H1 (cell line): ENCODE measurements around the gene KPNA3. TPM values are rescaled to one million over a fixed set of nuclear protein-coding genes. Genes with fewer than 3 reads are reported as not detected.

Experiments
- CTCF ChIA-PET: fragments of 300-600 bp; sonication (Branson Sonifier 250); formaldehyde crosslinking; loops from one replicate; lab custom pipeline; 2021; ENCODE audit not compliant: partially characterized antibody; lab: Charles Lee
- POLR2A ChIA-PET: fragments of 300-600 bp; sonication (Branson Sonifier 250); formaldehyde crosslinking; loops from one replicate; lab custom pipeline; 2021; ENCODE audit warnings: inconsistent platforms; ENCODE audit not compliant: partially characterized antibody; lab: Charles Lee
- DNase-seq, 2 experiments: peaks; one replicate each; pipeline versions ENCODE4 v3.0.0 to v3.0.0-alpha.2; 2010 to 2022; ENCODE audit warnings: low spot score in 2 of 2, low read depth in 1 of 2, mixed read lengths in 1 of 2
- FAIRE-seq: peaks from 2 replicates; lab custom pipeline; 2011; peaks lifted over from hg19 to GRCh38; lab: Jason Lieb, UNC
- H2AFZ ChIP-seq: 2 replicates; pipeline ENCODE4 v1.8.1; 2012; ENCODE audit warnings: low read length, inconsistent platforms
- H2AK5ac ChIP-seq: 2 replicates; pipeline ENCODE4 v1.6.1; 2013; ENCODE audit warnings: low read depth, low read length
- H2BK120ac ChIP-seq: replicated peaks from 2 replicates; pipeline ENCODE3; 2013; ENCODE audit warnings: low read depth, low read length, inconsistent platforms
- H2BK12ac ChIP-seq: 2 replicates; pipeline ENCODE4 v1.6.1; 2013; ENCODE audit warnings: low read depth, low read length
- H2BK15ac ChIP-seq: 2 replicates; pipeline ENCODE4 v1.6.1; 2013; ENCODE audit warnings: low read length
- H2BK20ac ChIP-seq: 2 replicates; pipeline ENCODE4 v1.6.1; 2013; ENCODE audit warnings: low read length
- H2BK5ac ChIP-seq: 2 replicates; pipeline ENCODE4 v1.6.1; 2013; ENCODE audit warnings: low read depth, low read length
- H3K14ac ChIP-seq: 2 replicates; pipeline ENCODE4 v1.6.1; 2013; ENCODE audit warnings: inconsistent platforms; ENCODE audit not compliant: insufficient read length
- H3K18ac ChIP-seq: 2 replicates; pipeline ENCODE4 v1.6.1; 2013; ENCODE audit warnings: low read length; ENCODE audit errors: extremely low read depth
- H3K23ac ChIP-seq: 2 replicates; pipeline ENCODE4 v1.6.1; 2013; ENCODE audit warnings: inconsistent platforms; ENCODE audit not compliant: insufficient read length
- H3K23me2 ChIP-seq: 2 replicates; pipeline ENCODE4 v1.6.1; 2013; ENCODE audit warnings: low read depth, low read length
- H3K27ac ChIP-seq: 2 replicates; pipeline ENCODE4 v1.6.1; 2011; ENCODE audit warnings: low read depth, low read length, inconsistent platforms
- H3K27me3 ChIP-seq, 4 experiments: replicated peaks in 1 of 4; 1 replicate in 1 of 4; 2 replicates in 3 of 4; pipeline versions ENCODE4 v1.6.1 to v1.8.1; 2011 to 2013; ENCODE audit warnings: low read length in 3 of 4, mild to moderate bottlenecking in 3 of 4, inconsistent platforms in 2 of 4, mixed read lengths in 2 of 4, moderate library complexity in 1 of 4; ENCODE audit not compliant: control insufficient read depth in 3 of 4, insufficient read depth in 3 of 4; ENCODE audit errors: extremely low read depth in 1 of 4
- H3K36me3 ChIP-seq, 4 experiments: 2 replicates each; pipeline versions ENCODE4 v1.6.1 to v1.8.1; 2011 to 2013; ENCODE audit warnings: mild to moderate bottlenecking in 4 of 4, low read length in 3 of 4, moderate library complexity in 2 of 4, control low read depth in 1 of 4, inconsistent platforms in 1 of 4; ENCODE audit not compliant: insufficient read depth in 4 of 4, control insufficient read depth in 2 of 4
- H3K4ac ChIP-seq: replicated peaks from 2 replicates; pipeline ENCODE3; 2013; ENCODE audit warnings: low read length, low read depth, mixed read lengths, inconsistent platforms; ENCODE audit not compliant: insufficient read length
- H3K4me1 ChIP-seq, 4 experiments: replicated peaks in 1 of 4; 1 replicate in 1 of 4; 2 replicates in 3 of 4; pipeline versions ENCODE4 v1.6.1 to v1.8.1; 2011 to 2013; ENCODE audit warnings: low read length in 3 of 4, inconsistent platforms in 2 of 4, mixed read lengths in 1 of 4; ENCODE audit not compliant: insufficient read depth in 4 of 4, control insufficient read depth in 3 of 4
- H3K4me2 ChIP-seq, 2 experiments: 2 replicates each; pipeline versions ENCODE4 v1.6.1 to v1.8.1; 2011 to 2013; ENCODE audit warnings: low read depth in 2 of 2, low read length in 2 of 2, control low read depth in 1 of 2, inconsistent platforms in 1 of 2, mild to moderate bottlenecking in 1 of 2; ENCODE audit not compliant: insufficient read depth in 1 of 2
- H3K4me3 ChIP-seq, 4 experiments: fragments of 200-600, 300-600 bp in 1 of 4; sonication (generic), shearing (Covaris generic), sonication (Bioruptor Twin) in 1 of 4; 2 replicates each; pipeline versions ENCODE4 v1.5.1 to v1.8.1; 2011 to 2016; ENCODE audit warnings: low read length in 4 of 4, low read depth in 3 of 4, control low read depth in 2 of 4, inconsistent platforms in 2 of 4, mild to moderate bottlenecking in 2 of 4, mixed read lengths in 1 of 4, moderate library complexity in 1 of 4; ENCODE audit not compliant: insufficient read depth in 2 of 4; ENCODE audit errors: extremely low read depth in 1 of 4
- H3K56ac ChIP-seq: replicated peaks from 2 replicates; pipeline ENCODE3; 2013; ENCODE audit warnings: low read depth, mild to moderate bottlenecking, mixed read lengths, low read length, inconsistent platforms; ENCODE audit not compliant: insufficient read length
- H3K79me1 ChIP-seq: 2 replicates; pipeline ENCODE4 v1.6.1; 2013; ENCODE audit warnings: low read depth, low read length, control low read depth
- H3K79me2 ChIP-seq, 2 experiments: 2 replicates each; pipeline versions ENCODE4 v1.6.1 to v1.8.1; 2012 to 2013; ENCODE audit warnings: low read length in 2 of 2, mild to moderate bottlenecking in 2 of 2, inconsistent platforms in 1 of 2; ENCODE audit not compliant: insufficient read depth in 2 of 2, control insufficient read depth in 1 of 2
- H3K9ac ChIP-seq, 4 experiments: replicated peaks in 1 of 4; 1 replicate in 1 of 4; 2 replicates in 3 of 4; pipeline versions ENCODE4 v1.6.1 to v1.8.1; 2011 to 2013; ENCODE audit warnings: low read depth in 3 of 4, low read length in 3 of 4, control low read depth in 2 of 4, mild to moderate bottlenecking in 2 of 4, moderate library complexity in 2 of 4, inconsistent platforms in 1 of 4; ENCODE audit errors: extremely low read depth in 1 of 4
- H3K9me3 ChIP-seq, 2 experiments: 2 replicates each; pipeline versions ENCODE4 v1.6.1 to v1.8.1; 2012 to 2013; ENCODE audit warnings: mild to moderate bottlenecking in 2 of 2, moderate library complexity in 2 of 2, control low read depth in 1 of 2, inconsistent platforms in 1 of 2, low read depth in 1 of 2, low read length in 1 of 2, mixed read lengths in 1 of 2; ENCODE audit not compliant: insufficient read depth in 2 of 2
- H4K20me1 ChIP-seq, 2 experiments: replicated peaks in 1 of 2; 2 replicates each; pipeline versions ENCODE3 to v1.8.1; 2011 to 2013; ENCODE audit warnings: inconsistent platforms in 2 of 2, low read length in 2 of 2, mild to moderate bottlenecking in 1 of 2; ENCODE audit not compliant: insufficient read depth in 2 of 2, control insufficient read depth in 1 of 2
- H4K5ac ChIP-seq: 2 replicates; pipeline ENCODE4 v1.6.1; 2013; ENCODE audit warnings: low read length, low read depth, mixed read lengths, inconsistent platforms; ENCODE audit not compliant: insufficient read length
- H4K8ac ChIP-seq: 2 replicates; pipeline ENCODE4 v1.8.0; 2013; ENCODE audit warnings: mild to moderate bottlenecking, moderate library complexity, low read length, inconsistent platforms; ENCODE audit not compliant: insufficient read depth; ENCODE audit errors: extremely low read depth
- H4K91ac ChIP-seq: replicated peaks from 2 replicates; pipeline ENCODE3; 2013; ENCODE audit warnings: low read length, mixed read lengths, inconsistent platforms; ENCODE audit not compliant: insufficient read length
- ATF2 ChIP-seq: IDR thresholded peaks from 2 replicates; pipeline ENCODE4 v1.6.1; 2012; ENCODE audit warnings: low read length, inconsistent platforms
- CEBPB ChIP-seq: IDR thresholded peaks from 2 replicates; pipeline ENCODE4 v1.6.1; 2012; ENCODE audit warnings: low read depth, low read length
- CHD1 ChIP-seq: IDR thresholded peaks from 2 replicates; pipeline ENCODE4 v1.6.1; 2012; ENCODE audit warnings: low read depth, low read length, improper control_type of control experiment
- FOSL1 ChIP-seq: IDR thresholded peaks from 2 replicates; pipeline ENCODE4 v1.6.1; 2011; ENCODE audit warnings: mild to moderate bottlenecking, low read depth, low read length, moderate library complexity; ENCODE audit not compliant: insufficient read depth
- GABPA ChIP-seq: IDR thresholded peaks from 2 replicates; pipeline ENCODE4 v1.6.1; 2011; ENCODE audit warnings: mild to moderate bottlenecking, low read length, moderate library complexity, borderline replicate concordance; ENCODE audit not compliant: insufficient read depth
- POLR2A ChIP-seq, 2 experiments: IDR thresholded peaks; 1 replicate in 1 of 2; 2 replicates in 1 of 2; pipeline ENCODE4 v1.6.1; 2011; ENCODE audit warnings: low read depth in 2 of 2, low read length in 2 of 2, mild to moderate bottlenecking in 2 of 2; ENCODE audit errors: control extremely low read depth in 1 of 2
- POLR2AphosphoS5 ChIP-seq: IDR thresholded peaks from 2 replicates; pipeline ENCODE4 v1.6.1; 2011; ENCODE audit warnings: low read depth, low read length
- SAP30 ChIP-seq: fragments of 300-600 bp; sonication (generic); IDR thresholded peaks from 2 replicates; pipeline ENCODE4 v1.7.1; 2012; ENCODE audit warnings: low read length, moderate library complexity, mild to moderate bottlenecking, inconsistent platforms; ENCODE audit not compliant: insufficient read depth, insufficient replicate concordance
- SP1 ChIP-seq: IDR thresholded peaks from 2 replicates; pipeline ENCODE4 v1.6.1; 2011; ENCODE audit warnings: low read depth, low read length
- TAF1 ChIP-seq: IDR thresholded peaks from 2 replicates; pipeline ENCODE4 v1.6.1; 2011; ENCODE audit warnings: mild to moderate bottlenecking, low read depth, low read length
- WGBS, 2 experiments: shearing (Covaris generic) in 1 of 2; methylation state at CpG; one replicate each; pipeline versions ENCODE4 v1.1.6 to v1.1.7; 2013 to 2015; ENCODE audit warnings: low lambda C conversion rate in 2 of 2, mixed read lengths in 2 of 2, inconsistent platforms in 1 of 2, low coverage in 1 of 2, missing lambda C conversion rate in 1 of 2; ENCODE audit not compliant: insufficient replicate concordance in 2 of 2, insufficient coverage in 1 of 2, insufficient read length in 1 of 2; ENCODE audit errors: extremely low coverage in 1 of 2, missing lambda C conversion rate in 1 of 2; 5-methylcytosine and 5-hydroxymethylcytosine counted together
- polyA plus RNA-seq, 7 experiments: library from polyadenylated mRNA; depleted of rRNA in 3 of 7; stranded (reverse) in 5 of 7; unstranded in 2 of 7; fragments of >200 nt in 5 of 7; fragments of 200-250 nt in 2 of 7; gene quantifications; 1 replicate in 5 of 7; 2 replicates in 1 of 7; 4 replicates in 1 of 7; pipeline versions ENCODE4 v1.2.1 to v1.2.3, GENCODE V29; 2011 to 2013; ENCODE audit warnings: missing spikeins in 2 of 7, mixed read lengths in 2 of 7
- total RNA-seq: library from RNA; stranded (reverse); fragmentation: NEBNext Ultra II Directional; extraction: Animal tissue kit (Norgen Biotek cat#: 25700); gene quantifications from 2 replicates; pipeline ENCODE4 v1.2.1, GENCODE V29; 2021

The KPNA3 gene
- total and polyA plus RNA-seq, 2 of the 8 experiments (the other 6 are each of a cell fraction or from before 2014, with no cell fraction given): 21.4 to 63.2 TPM

GRCh38 chr13:49733181-49733951 is 59.1 kb downstream of the KPNA3 start:
- Histone ChIP-seq H2BK5ac (no peak overlapping the region), H3K79me2 (no peaks in the 10 kb centered on the region), H3K18ac (no peak overlapping the region), H3K14ac (no peak overlapping the region), H3K27ac (no peak overlapping the region), H3K23ac (no peak overlapping the region), H3K23me2 (no peaks in the 10 kb centered on the region), H2BK15ac (no peak overlapping the region), H3K9me3 (no peaks in the 10 kb centered on the region), H2AFZ (no peak overlapping the region), H3K56ac (no peak overlapping the region), H2AK5ac (no peak overlapping the region), H3K79me1 (no peaks in the 10 kb centered on the region), H4K8ac (peak overlapping the region; percentile 35; the same call in 1 of the 2 replicates), H3K27me3 (no peaks in the 10 kb centered on the region), H3K4ac (no peak overlapping the region), H2BK12ac (no peak overlapping the region), H4K91ac (no peak overlapping the region), H3K36me3 (peaks cover 0 to 24% (median 5%) of the 10 kb centered on the region in 4 experiments; a peak in 4 of 8 replicates), H2BK120ac (no peak overlapping the region), H3K4me1 (no peaks in the 10 kb centered on the region), H4K20me1 (peaks cover 0 to 2% of the 10 kb centered on the region in 2 experiments), H4K5ac (no peak overlapping the region), H3K4me3 (no peak overlapping the region), H3K4me2 (no peak overlapping the region), H2BK20ac (no peak overlapping the region), H3K9ac (no peak overlapping the region; a peak in 1 of 7 replicates)
- no peak for DNase-seq
- ChIA-PET CTCF (interaction anchor here (0.6 to 1.1 kb wide), 2 partner anchors 63 to 84 kb away, joined by 3 read pairs; no protein-coding TSS in a partner anchor), POLR2A (interaction anchor here (1.2 kb wide), 1 partner anchor 59 kb away, joined by 6 read pairs; the partner anchor contains the start of gene KPNA3)
- FAIRE-seq: no peak
- 93% methylated on average over 12 of the region's 12 CpGs; no CpG with 5 or more reads in 1 of the 2 experiments for WGBS, 2 experiments
- TF ChIP-seq SAP30: no peak
- TF ChIP-seq SP1: no peak
- no peak for TF ChIP-seq CHD1
- TF ChIP-seq POLR2AphosphoS5: no peak
- no peak for TF ChIP-seq GABPA
- no peak for TF ChIP-seq FOSL1
- TF ChIP-seq TAF1: no peak
- TF ChIP-seq ATF2: no peak
- TF ChIP-seq POLR2A (IDR thresholded peaks at IDR 0.05; ENCODE audit: control extremely low read depth in 1 of 2, low read depth in 2 of 2, low read length in 2 of 2): no peak
- TF ChIP-seq CEBPB: no peak
